GM19397 (cell line): ENCODE measurements around the gene ITGB6.

Source experiments
- ATAC-seq: cut with Tn5 transposase; IDR thresholded peaks from one replicate; pipeline ENCODE4 v1.9.1; 2021; ENCODE audit warnings: mild to moderate bottlenecking, moderate library complexity; ENCODE audit not compliant: unreplicated experiment

The ITGB6 gene

GRCh38 chr2:160054984-160055725, 144.9 kb downstream of the ITGB6 start:
- ATAC-seq: no peak

GRCh38 chr2:160053946-160054345, 146.1 kb downstream of the ITGB6 start:
- no peak for ATAC-seq

GRCh38 chr2:160052531-160052930, 147.5 kb downstream of the ITGB6 start:
- ATAC-seq: no peak

- ATAC-seq: no peak
Observed at GRCh38 chr2:160051371-160051800, 148.7 kb downstream of the ITGB6 start.

- ATAC-seq: no peak
Observed at GRCh38 chr2:160050147-160050546, 149.9 kb downstream of the ITGB6 start.
